Activated CD4-positive, alpha-beta T cell treated with anti-CD3 and anti-CD28 coated beads, Interleukin-2, amount 10 ng/mL, durations not matched to agents 24 days and 14 days (primary cell): ENCODE measurements around the gene DHX57. TPM values are rescaled to one million over a fixed set of nuclear protein-coding genes. Genes with fewer than 3 reads are reported as not detected.

Experiments
- DNase-seq: peaks from one replicate; pipeline ENCODE4 v3.0.0; 2022
- H3K27ac Mint-ChIP-seq: one replicate; pipeline ENCODE4 v1.8.0; 2022; ENCODE audit warnings: mild to moderate bottlenecking, mixed read lengths
- H3K27me3 Mint-ChIP-seq: one replicate; pipeline ENCODE4 v1.8.0; 2022; ENCODE audit warnings: mixed read lengths
- H3K36me3 Mint-ChIP-seq: one replicate; pipeline ENCODE4 v1.8.0; 2022; ENCODE audit warnings: low read depth, mild to moderate bottlenecking, mixed read lengths
- H3K4me1 Mint-ChIP-seq: one replicate; pipeline ENCODE4 v1.8.0; 2021; ENCODE audit warnings: mixed read lengths
- H3K4me3 Mint-ChIP-seq: one replicate; pipeline ENCODE4 v1.8.0; 2022; ENCODE audit warnings: mild to moderate bottlenecking, moderate library complexity, mixed read lengths
- H3K9me3 Mint-ChIP-seq: one replicate; pipeline ENCODE4 v1.8.0; 2021; ENCODE audit warnings: mixed read lengths
- intact Hi-C: fragments of 100-400 bp; cut with micrococcal nuclease; formaldehyde crosslinking; loops from one replicate; pipeline ENCODE4 v1.15.1; 2023
- total RNA-seq: library from RNA; stranded (reverse); gene quantifications from 2 replicates; pipeline ENCODE4 v1.2.3, GENCODE V29; 2022

The DHX57 gene
- total RNA-seq, 1 donor from 2014 or later: 24.3 TPM

- peak; percentile 88 for DNase-seq
- peaks cover 2% of the 10 kb centered on the region for H3K27me3 Mint-ChIP-seq
- peak overlapping the region; percentile 91 for H3K4me3 Mint-ChIP-seq
- peaks cover 56% of the 10 kb centered on the region for H3K36me3 Mint-ChIP-seq
- no peaks in the 10 kb centered on the region for H3K9me3 Mint-ChIP-seq
- intact Hi-C loops: loop anchor here (1.0 to 5.0 kb wide), 2 partner anchors 372 to 373 kb away; partner anchors contain the start of genes ATL2 and SOS1
- peak overlapping the region; percentile 98 for H3K27ac Mint-ChIP-seq
- H3K4me1 Mint-ChIP-seq: peaks cover 55% of the 10 kb centered on the region
Observed at GRCh38 chr2:38750011-38750890, 125.5 kb downstream of the DHX57 start.

- DNase-seq: no peak
- peaks cover 61% of the 10 kb centered on the region for H3K4me1 Mint-ChIP-seq
Observed at GRCh38 chr2:38748943-38749804, 126.6 kb downstream of the DHX57 start.

DNA sequence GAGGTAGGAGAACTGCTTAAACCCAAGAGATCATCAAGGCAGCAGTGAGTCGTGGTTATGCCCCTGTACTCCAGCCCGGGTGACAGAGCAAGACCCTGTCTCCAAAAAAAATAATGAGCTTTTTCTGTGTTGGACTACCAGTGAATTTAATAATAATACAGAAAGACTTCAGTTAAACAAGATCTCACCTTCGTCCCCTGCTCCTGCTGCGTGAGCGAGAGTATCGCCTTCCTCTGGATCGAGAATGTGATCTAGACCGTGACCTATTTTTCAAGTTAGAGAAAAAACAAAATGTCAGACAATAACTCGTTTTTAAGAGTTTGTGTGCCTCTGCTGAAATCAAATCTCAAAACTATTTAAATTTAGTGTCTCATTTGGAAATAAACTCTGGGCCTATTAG, 127.3 kb downstream of the DHX57 start:
- H3K27ac Mint-ChIP-seq: peak overlapping the region; percentile 74
- peaks cover 73% of the 10 kb centered on the region for H3K36me3 Mint-ChIP-seq
- H3K4me3 Mint-ChIP-seq: peak overlapping the region; percentile 91
- intact Hi-C loops: loop anchor here (10.0 kb wide), 1 partner anchor 476 kb away; no protein-coding TSS in a partner anchor
- no peaks in the 10 kb centered on the region for H3K9me3 Mint-ChIP-seq
- peaks cover 2% of the 10 kb centered on the region for H3K27me3 Mint-ChIP-seq
- H3K4me1 Mint-ChIP-seq: peaks cover 63% of the 10 kb centered on the region
- DNase-seq: no peak

More at GRCh38 chr2:38748943-38749804, 126.6 kb downstream of the DHX57 start:
- Mint-ChIP-seq H3K27me3 (peaks cover 2% of the 10 kb centered on the region), H3K9me3 (no peaks in the 10 kb centered on the region), H3K4me3 (peak overlapping the region; percentile 91), H3K36me3 (peaks cover 66% of the 10 kb centered on the region), H3K27ac (peak overlapping the region; percentile 70)
- intact Hi-C loops: loop anchor here (10.0 kb wide), 1 partner anchor 476 kb away; no protein-coding TSS in a partner anchor

- intact Hi-C loops: loop anchor here (10.0 kb wide), 1 partner anchor 477 kb away; no protein-coding TSS in a partner anchor
- Mint-ChIP-seq H3K9me3 (no peaks in the 10 kb centered on the region), H3K27ac (peak overlapping the region; percentile 74), H3K27me3 (peaks cover 2% of the 10 kb centered on the region), H3K4me3 (peak overlapping the region; percentile 91), H3K4me1 (peaks cover 63% of the 10 kb centered on the region), H3K36me3 (peaks cover 76% of the 10 kb centered on the region)
- DNase-seq: no peak
Observed at GRCh38 chr2:38747819-38748218, 127.9 kb downstream of the DHX57 start.

Other genes starting within 250 kb of the DHX57 start
- 56.0 and 57.4 TPM in 2 replicates for gene GALM, start 209.8 kb downstream of the DHX57 start, total RNA-seq
- 415 and 419 TPM in 2 replicates for gene SRSF7, start 124.6 kb downstream of the DHX57 start, total RNA-seq
- gene GEMIN6, start 97.7 kb downstream of the DHX57 start, total RNA-seq: 35.8 and 36.7 TPM in 2 replicates
- gene MORN2, start within 50 bp of the DHX57 start, total RNA-seq: 4.9 and 5.9 TPM in 2 replicates
- gene ARHGEF33, start 13.9 kb upstream of the DHX57 start, total RNA-seq: 0.09 TPM in 1 of 2 replicates, not detected in the other
- gene SOS1, start 245.1 kb upstream of the DHX57 start, total RNA-seq: 66.1 and 74.5 TPM in 2 replicates